Stomach (tissue), 4 donors: ENCODE results near the gene RALBP1.

Experiments used
- EP300 ChIP-seq: sonication (generic); formaldehyde crosslinking; IDR thresholded peaks from one replicate; pipeline ENCODE4 v1.6.1; 2017; ENCODE audit warnings: antibody characterized with exemption
- TF ChIP-seq, protein P1 (sequence below), 7 experiments: fragments of 450-650 bp in 4 of 7; fragments of 200-600 bp in 3 of 7; sonication (generic) in 3 of 7; IDR thresholded peaks; one replicate each; pipeline ENCODE4 v1.5.1; 2016 to 2019; ENCODE audit warnings: antibody characterized with exemption in 7 of 7, control low read depth in 2 of 7, mild to moderate bottlenecking in 1 of 7

- TF ChIP-seq, protein P1, sequence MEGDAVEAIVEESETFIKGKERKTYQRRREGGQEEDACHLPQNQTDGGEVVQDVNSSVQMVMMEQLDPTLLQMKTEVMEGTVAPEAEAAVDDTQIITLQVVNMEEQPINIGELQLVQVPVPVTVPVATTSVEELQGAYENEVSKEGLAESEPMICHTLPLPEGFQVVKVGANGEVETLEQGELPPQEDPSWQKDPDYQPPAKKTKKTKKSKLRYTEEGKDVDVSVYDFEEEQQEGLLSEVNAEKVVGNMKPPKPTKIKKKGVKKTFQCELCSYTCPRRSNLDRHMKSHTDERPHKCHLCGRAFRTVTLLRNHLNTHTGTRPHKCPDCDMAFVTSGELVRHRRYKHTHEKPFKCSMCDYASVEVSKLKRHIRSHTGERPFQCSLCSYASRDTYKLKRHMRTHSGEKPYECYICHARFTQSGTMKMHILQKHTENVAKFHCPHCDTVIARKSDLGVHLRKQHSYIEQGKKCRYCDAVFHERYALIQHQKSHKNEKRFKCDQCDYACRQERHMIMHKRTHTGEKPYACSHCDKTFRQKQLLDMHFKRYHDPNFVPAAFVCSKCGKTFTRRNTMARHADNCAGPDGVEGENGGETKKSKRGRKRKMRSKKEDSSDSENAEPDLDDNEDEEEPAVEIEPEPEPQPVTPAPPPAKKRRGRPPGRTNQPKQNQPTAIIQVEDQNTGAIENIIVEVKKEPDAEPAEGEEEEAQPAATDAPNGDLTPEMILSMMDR (IDR thresholded peaks at IDR 0.05): no peak
- no peak for TF ChIP-seq EP300
Measured at GRCh38 chr18:9577361-9577760, 102.0 kb downstream of the RALBP1 start.
